GM21619 (cell line): Measurements from ENCODE around the gene GJB2.

Source experiments
- ATAC-seq: cut with Tn5 transposase; IDR thresholded peaks from one replicate; pipeline ENCODE4 v1.9.1; 2021; ENCODE audit not compliant: unreplicated experiment

Gene GJB2

DNA sequence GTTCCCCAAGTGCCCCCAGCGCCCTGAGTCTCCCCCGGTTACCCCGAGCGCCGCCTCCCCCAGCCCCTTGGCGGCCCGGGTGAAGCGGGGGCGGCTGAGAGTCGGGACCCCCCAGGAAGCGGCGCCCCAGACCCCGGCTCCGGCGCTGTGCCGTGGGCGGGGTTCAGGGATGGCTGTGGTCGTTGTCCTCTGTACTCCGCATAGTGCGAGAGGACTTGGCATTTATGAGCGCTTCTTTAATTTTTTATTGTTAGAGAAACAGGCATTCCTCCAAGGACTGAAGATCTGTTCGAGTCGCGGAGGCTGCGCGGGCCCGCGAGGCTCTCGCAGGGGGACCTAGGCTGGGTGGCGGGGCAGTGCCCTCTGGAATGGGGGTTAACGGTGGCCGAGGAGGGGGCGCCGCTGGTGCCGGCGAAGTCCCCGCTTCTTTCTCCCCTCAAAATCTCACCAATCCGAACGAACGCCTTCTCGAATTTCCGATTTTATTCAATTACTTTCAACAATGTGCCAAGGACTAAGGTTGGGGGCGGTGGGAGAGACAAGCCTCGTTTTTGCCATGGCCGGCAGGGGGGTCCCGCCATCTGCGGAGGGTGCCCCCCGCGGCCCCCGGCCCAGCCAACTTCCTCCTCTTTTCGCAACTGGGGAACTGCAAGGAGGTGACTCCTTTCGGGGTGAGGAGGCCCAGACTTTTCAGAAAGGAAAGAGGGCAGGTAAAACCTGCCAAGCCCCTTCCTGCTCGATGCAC lies 596 bp upstream of the GJB2 start:
- ATAC-seq = no peak

GRCh38 chr13:20192158-20192835 lies 441 bp downstream of the GJB2 start:
- no peak for ATAC-seq

DNA sequence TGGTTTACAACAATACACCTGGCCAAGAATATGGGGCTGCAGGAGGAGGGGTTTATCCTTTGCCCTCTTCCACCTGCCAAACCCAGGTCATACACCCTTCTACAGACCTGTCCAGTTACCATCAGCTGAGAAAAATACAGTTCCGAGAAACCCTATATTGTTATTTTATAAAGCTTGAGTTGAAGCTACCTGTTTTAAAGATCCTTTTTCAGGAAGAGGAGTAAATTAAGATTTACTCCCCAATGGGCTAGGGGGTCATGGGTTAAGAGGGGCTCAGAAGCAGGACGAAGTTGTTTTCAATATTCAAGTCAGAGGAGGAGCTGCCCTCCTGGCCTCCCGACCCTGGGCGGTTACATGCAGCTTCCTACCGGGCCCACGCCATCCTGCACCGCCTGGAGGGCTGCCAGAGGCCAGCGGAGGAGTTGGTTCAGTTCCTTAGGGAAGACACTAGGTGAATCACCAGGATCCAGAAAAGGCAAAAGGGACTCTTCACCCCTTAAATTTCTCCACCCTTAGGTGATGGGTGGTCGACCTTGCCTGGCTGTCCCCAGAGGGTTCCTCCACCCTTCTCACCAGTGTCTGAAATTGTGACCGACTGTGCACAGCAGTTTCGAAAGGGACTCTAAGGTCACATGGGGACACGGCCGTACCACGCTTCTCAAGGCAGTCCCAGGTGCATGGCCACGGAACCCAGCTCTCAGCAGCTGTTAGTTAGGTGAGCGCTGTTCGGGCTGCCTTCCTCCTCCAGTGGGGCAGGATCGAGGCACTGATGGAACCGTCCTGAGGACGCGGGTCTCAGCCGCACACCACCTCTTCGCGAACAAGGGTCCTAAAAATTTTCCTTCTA lies 1.2 kb downstream of the GJB2 start:
- no peak for ATAC-seq

GRCh38 chr13:20190481-20191310 lies 2.0 kb downstream of the GJB2 start:
- no peak for ATAC-seq

GRCh38 chr13:20190076-20190475 lies 2.7 kb downstream of the GJB2 start:
- ATAC-seq = no peak

- no peak for ATAC-seq
Observed at GRCh38 chr13:20188667-20189553, 3.8 kb downstream of the GJB2 start.

- no peak for ATAC-seq
Observed at GRCh38 chr13:20186771-20187170, 6.0 kb downstream of the GJB2 start.

DNA sequence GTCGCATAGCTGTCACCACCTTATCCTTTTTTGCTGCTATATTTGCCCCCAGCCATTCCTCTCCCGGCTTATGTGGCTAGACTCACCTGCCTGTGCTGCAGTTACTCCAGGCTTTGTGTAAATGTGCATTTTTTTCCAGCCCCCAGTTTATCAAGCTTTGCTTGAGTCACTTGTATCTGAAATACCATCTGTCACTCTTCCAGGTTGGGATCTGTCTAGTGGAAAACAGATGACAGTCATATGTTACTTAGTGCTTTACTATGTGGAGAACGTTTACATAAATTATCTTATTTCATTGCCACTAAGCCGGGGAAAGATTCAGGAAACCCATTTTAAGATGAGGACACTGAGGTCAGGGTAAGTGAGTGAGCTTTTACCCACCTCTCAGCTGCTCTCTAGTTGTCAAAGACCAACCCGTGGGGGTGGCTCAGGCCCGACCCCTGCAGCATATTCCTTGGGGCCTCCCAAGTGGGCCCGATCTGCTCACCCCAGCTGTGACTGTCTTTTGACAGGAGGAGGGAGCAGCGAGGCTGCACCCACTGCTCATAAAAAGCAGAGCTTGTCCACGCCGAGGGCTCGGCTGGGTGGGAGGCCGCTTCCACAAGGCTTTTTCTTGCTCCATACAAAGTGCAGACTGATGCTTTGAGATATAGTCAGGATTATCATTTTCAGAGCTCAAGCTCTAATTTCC lies 7.2 kb downstream of the GJB2 start:
- no peak for ATAC-seq

DNA sequence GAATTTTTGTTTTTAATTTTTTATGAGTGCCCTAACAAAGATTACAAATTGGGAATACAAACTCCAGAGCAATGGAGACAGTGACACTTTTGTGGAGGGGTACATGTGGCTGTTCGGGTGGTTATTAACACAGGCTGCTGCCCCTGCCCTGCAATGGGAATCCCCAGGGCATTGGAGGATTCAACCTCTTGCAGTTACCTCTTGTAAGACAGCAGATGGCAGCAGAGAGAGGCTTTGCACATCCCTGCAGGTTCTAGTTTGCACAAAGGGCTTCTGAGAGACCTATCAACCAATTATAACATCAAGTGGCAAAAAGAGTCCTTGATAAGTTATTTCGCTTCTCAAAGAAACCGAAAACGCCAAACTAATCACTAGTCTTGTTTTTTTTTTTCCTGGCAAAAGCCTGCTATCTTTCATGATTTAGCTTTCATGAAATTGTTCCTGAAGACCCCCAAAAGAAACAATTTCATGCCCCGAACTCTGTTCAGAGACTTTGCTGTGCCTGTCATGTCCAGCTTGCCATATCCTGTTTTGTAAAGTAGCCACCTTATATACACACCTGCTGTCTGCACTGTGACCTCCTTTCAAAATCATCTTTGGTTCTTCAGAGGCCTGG lies 10.4 kb downstream of the GJB2 start:
- ATAC-seq = peak; percentile 79

- no peak for ATAC-seq
Observed at GRCh38 chr13:20181188-20181587, 11.6 kb downstream of the GJB2 start.

DNA sequence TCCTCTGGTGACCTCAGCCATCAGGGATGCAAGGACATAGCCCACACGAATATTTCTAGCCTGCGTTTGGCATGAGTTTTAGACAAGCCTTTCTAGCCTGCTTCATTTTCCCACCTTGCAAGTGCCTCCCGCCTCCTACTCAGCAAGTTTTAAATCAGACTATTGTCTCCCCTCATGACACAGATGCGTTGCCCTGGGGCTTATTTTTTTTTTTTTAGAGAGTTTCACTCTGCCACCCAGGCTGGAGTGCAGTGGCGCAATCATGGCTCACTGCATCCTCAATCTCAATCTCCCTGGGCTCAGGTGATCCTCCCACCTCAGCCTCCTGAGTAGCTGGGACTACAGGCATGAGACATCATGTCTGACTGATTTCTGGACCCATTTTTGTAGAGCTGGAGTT lies 14.6 kb downstream of the GJB2 start:
- no peak for ATAC-seq

GRCh38 chr13:20177049-20177831 lies 15.5 kb downstream of the GJB2 start:
- ATAC-seq = no peak

DNA sequence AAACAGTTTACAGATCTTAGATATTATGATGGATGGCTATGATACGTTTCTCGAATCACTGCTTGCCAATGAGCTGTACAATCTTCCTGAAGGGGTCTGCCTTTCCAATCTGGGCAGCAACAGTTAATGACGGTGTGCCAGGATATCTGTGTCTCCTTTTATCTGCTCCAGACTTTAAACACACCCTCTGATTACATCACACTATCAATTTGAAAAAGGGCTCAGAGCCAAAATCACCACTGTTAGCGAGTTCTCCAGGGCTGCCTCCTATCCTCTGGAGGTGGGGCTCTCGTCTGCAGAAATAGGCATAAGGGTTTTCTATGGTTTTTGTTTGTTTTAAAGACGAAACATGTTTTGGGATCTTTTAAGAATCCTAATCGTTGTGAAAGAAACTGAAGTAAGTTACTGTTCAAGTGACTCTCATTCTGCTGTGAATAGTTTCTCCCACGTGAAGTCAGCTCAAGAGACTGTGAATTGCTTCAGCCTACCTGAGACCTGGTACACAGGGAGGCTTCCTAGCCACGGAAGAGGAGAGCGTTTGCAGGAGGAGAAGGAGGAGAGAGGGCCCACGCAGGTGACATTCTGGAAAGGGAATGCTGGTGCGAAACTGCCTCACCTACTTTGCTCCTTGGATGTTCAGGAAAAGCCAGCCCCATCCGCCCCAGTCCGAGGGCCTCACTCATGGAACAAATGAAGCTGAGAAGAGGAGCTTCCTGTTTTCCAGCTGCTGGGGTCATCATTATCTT lies 16.7 kb downstream of the GJB2 start:
- no peak for ATAC-seq

DNA sequence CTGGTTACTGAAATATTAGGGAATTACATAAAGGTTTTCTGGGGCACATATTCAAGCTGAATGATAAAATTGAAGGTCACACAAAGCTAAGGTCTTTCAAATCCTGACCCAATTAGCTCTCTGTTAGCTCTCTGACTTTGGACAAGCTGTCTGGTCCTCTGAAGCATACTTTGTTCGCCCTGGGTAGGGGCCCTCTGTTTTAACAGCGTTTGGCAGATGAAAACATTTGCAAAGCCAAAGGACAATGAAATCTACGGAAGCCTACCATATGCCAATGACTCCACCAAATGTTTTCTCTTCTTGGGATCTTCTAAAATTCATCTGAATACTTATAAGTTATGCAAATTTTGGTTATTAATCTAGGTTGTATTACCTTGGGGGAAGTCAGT lies 17.3 kb downstream of the GJB2 start:
- no peak for ATAC-seq

DNA sequence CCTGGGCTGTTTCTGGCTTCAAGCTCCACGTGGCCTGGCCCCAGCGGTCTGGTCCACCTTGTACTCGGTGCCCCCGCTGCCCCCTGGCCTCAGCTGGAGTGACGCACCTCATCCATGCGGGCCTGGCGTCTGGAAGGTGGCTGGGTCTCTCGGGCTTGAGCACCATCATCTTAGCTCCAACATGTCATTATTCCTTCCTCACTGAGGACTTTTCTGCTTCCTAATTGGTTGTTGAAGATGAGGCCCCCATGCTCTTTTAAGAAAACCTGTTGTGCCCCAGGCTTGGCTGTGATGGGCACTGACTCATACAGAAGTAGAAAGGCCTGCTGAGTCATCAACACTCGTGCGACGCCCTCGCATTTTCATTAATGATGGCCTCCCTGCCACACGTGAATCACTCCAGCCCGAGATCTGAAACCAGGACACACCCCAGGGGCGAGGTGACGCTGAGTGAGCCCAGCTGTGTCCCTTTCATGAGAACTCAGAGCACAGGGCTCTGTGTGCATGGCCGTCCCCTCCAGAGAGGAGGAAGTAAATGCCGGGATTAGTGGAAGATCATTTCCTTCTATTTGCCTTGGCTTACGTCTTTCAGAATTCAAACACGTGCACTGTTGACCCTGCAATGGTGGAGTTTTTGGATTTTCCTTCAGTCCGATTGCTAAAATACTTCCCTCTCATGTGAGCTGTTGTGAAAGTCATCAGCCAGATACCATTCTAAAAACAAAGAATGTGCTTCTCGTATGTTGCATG lies 17.9 kb downstream of the GJB2 start:
- peak; percentile 92 for ATAC-seq

DNA sequence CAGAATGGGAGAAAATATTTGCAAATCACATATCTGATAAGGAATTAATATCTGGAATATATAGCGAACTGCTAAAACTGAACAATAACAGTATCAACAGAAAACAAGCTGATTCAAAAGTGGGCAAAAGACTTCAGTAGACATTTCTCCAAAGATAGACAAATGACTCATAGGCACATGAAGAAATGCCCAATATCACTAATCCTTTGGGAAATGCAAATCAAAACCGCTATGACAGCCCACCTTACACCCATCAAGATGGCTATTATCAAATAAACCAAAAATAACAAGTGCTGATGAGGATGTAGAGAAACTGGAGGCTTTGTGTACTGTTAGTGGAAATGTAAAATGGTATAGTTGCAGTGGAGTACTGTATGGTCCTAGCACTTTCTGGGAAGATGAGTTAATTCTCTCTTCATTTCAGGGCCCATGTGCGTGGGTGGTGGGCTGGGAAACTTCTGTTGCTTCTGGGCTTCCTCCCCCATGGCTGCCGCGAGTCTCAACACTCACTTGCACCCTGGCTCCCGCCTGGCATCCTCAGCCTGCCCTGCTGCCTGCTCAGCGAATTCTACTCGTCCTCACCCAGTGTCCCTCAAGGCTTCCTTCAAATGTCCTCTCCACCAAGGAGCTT lies 19.5 kb downstream of the GJB2 start:
- ATAC-seq = no peak
